Type B pancreatic cell (in vitro differentiated cells): ENCODE measurements around the gene OSTC. TPM values are rescaled to one million over a fixed set of nuclear protein-coding genes. Genes with fewer than 3 reads are reported as not detected.
"Not testable (repeated sequence)": the region's sequence is repeated elsewhere in the genome, so short reads cannot be mapped to it uniquely, and the experiment has no call there.

Source experiments
- DNase-seq: peaks from one replicate; pipeline ENCODE4 v3.0.0; 2021; ENCODE audit warnings: mixed read lengths; ENCODE audit not compliant: unreplicated experiment; ENCODE audit errors: extremely low spot score
- H3K27ac Mint-ChIP-seq: 2 replicates; pipeline ENCODE4 v1.8.0; 2021; ENCODE audit warnings: mild to moderate bottlenecking, mixed read lengths
- H3K27me3 Mint-ChIP-seq: 2 replicates; pipeline ENCODE4 v1.8.0; 2021; ENCODE audit warnings: mixed read lengths
- H3K36me3 Mint-ChIP-seq: 2 replicates; pipeline ENCODE4 v1.8.0; 2021; ENCODE audit warnings: mixed read lengths
- H3K4me1 Mint-ChIP-seq: one replicate; pipeline ENCODE4 v1.8.0; 2021; ENCODE audit warnings: mixed read lengths; ENCODE audit not compliant: unreplicated experiment
- H3K4me3 Mint-ChIP-seq: 2 replicates; pipeline ENCODE4 v1.8.0; 2021; ENCODE audit warnings: mild to moderate bottlenecking, mixed read lengths
- H3K9me3 Mint-ChIP-seq: 2 replicates; pipeline ENCODE4 v1.8.0; 2021; ENCODE audit warnings: mixed read lengths
- CTCF ChIP-seq: fragments of 200-600 bp; sonication (generic); conservative IDR thresholded peaks from 2 replicates; pipeline ENCODE4 v1.5.0; 2021; ENCODE audit warnings: antibody characterized with exemption, mild to moderate bottlenecking
- total RNA-seq: library from RNA; stranded (reverse); gene quantifications from 2 replicates; pipeline ENCODE4 v1.2.1, GENCODE V29; 2021; ENCODE audit warnings: low replicate concordance

Gene OSTC
- total RNA-seq, 1 donor from 2014 or later, result 158 TPM

GRCh38 chr4:108703966-108704365 lies 53.6 kb downstream of the OSTC start:
- Mint-ChIP-seq H3K27me3 (no peaks in the 10 kb centered on the region), H3K9me3 (no peaks in the 10 kb centered on the region), H3K4me1 (no peaks in the 10 kb centered on the region), H3K4me3 (no peak overlapping the region), H3K36me3 (no peaks in the 10 kb centered on the region), H3K27ac (no peak overlapping the region)
- no peak for DNase-seq
- no peak for TF ChIP-seq CTCF

DNA sequence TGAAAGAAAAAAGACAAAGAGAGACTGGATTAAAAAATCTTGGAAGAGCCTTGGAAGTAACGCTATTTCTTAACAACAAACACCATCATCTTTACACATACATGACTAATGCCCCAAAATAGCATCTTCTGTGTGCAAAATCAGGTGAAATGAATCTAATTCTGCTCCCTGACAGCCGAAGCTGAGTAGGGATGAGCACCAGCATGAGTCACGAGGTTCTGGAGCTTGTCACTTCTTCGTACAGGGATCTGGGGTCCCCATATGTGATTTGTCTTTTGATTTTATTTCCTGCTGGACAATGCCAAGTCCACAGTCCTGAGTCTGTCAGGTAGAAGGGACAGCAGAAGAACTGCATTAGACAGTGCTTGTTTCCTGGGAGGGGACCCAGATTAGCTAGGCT lies 55.9 kb downstream of the OSTC start:
- Mint-ChIP-seq H3K4me1 (no peaks in the 10 kb centered on the region), H3K36me3 (no peaks in the 10 kb centered on the region), H3K27ac (no peak overlapping the region), H3K27me3 (peaks cover 3% of the 10 kb centered on the region), H3K9me3 (no peaks in the 10 kb centered on the region), H3K4me3 (no peak overlapping the region)
- TF ChIP-seq CTCF, result no peak
- no peak for DNase-seq

GRCh38 chr4:108709234-108709633 lies 58.8 kb downstream of the OSTC start:
- Mint-ChIP-seq H3K36me3 (no peaks in the 10 kb centered on the region), H3K4me1 (no peaks in the 10 kb centered on the region), H3K27me3 (peaks cover 7% of the 10 kb centered on the region), H3K9me3 (no peaks in the 10 kb centered on the region), H3K4me3 (no peak overlapping the region), H3K27ac (no peak overlapping the region)
- no peak for DNase-seq
- no peak for TF ChIP-seq CTCF

- Mint-ChIP-seq H3K27me3 (peaks cover 9% of the 10 kb centered on the region), H3K4me1 (peaks cover 2% of the 10 kb centered on the region), H3K4me3 (no peak overlapping the region), H3K27ac (no peak overlapping the region), H3K36me3 (no peaks in the 10 kb centered on the region), H3K9me3 (no peaks in the 10 kb centered on the region)
- TF ChIP-seq CTCF, result no peak
- DNase-seq, result no peak
Measured at GRCh38 chr4:108709722-108710121, 59.3 kb downstream of the OSTC start.

- not testable (repeated sequence) for H3K36me3 Mint-ChIP-seq, DNase-seq, H3K9me3 Mint-ChIP-seq, H3K4me3 Mint-ChIP-seq, H3K27ac Mint-ChIP-seq, H3K4me1 Mint-ChIP-seq
- H3K27me3 Mint-ChIP-seq, result peaks cover 11% of the 10 kb centered on the region
Measured at GRCh38 chr4:108710578-108710977, 60.2 kb downstream of the OSTC start.

DNA sequence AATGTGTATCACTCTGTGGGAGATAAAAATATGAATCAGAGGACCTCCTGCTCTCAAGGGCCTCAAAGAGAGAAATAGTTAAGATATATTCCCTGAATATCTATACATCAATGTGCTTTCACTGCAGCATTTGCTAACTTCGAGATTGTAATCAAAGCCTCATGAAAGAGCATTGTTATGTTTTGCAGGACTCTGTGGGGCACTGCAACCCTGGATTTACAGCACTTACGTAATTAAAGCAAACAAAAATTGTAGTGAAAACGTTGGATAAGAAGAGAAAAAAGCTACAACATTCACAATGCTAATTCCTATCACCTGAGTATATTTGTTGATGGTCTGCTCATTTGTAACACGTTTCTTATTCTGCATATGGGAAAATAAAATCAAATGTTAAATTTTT lies 64.5 kb downstream of the OSTC start:
- DNase-seq, result no peak
- Mint-ChIP-seq H3K27me3 (peaks cover 15% of the 10 kb centered on the region), H3K4me3 (no peak overlapping the region), H3K27ac (no peak overlapping the region), H3K9me3 (no peaks in the 10 kb centered on the region), H3K36me3 (no peaks in the 10 kb centered on the region), H3K4me1 (peaks cover 6% of the 10 kb centered on the region)
- no peak for TF ChIP-seq CTCF
